Stimulated activated CD8-positive, alpha-beta memory T cell treated with anti-CD3 and anti-CD28 coated beads, Interleukin-2, amount 100 ng/mL, for 48 hours (primary cell): ENCODE results near the gene ADORA2B.

Source experiments
- DNase-seq, 2 donors: peaks; one replicate each; pipeline ENCODE4 v3.0.0-alpha.2; 2020; ENCODE audit warnings: low read depth in 2 of 2

Gene ADORA2B

DNA sequence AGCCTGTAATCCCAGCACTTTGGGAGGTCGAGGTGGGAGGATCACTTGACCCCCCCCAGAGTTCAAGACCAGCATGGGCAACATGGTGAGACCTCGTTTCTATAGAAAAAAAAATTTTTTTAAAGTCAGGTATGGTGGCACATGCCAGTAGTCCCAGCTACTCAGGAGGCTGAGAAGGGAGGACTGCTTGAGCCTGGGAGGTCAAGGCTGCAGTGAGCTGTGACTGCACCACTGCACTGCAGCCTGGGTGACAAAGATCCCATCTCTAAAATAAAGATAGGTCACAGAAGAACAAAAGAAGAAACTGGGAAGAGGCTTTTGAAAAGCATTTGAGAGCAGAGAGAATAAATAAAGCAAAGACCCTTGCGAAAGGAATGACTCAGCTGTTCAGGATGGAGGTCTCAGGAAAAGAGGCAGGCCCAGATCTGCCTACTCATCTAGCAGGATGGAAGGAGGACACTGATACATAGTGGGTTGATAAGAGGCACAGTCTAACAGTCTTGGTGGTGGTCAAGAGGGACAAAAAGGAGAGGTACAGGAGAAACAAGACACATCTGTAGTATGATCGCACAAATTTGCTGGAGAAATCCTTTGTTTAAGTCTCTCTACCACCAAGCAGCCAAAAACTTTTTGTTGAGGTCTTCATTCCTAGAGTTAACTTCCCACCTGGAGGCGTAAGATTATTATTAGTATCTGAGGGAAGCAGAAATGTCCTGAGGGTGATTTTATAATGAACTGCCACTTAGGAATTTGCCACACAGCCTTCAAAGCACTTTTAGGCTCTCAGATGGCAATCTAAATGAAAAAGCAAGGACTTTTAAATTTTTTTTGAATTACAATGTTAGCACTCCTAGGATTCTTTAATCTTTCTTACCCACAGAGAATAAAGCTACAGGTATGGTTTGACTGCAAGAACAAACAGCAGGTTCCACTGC, 37.0 kb downstream of the ADORA2B start:
- DNase-seq: no peak

DNA sequence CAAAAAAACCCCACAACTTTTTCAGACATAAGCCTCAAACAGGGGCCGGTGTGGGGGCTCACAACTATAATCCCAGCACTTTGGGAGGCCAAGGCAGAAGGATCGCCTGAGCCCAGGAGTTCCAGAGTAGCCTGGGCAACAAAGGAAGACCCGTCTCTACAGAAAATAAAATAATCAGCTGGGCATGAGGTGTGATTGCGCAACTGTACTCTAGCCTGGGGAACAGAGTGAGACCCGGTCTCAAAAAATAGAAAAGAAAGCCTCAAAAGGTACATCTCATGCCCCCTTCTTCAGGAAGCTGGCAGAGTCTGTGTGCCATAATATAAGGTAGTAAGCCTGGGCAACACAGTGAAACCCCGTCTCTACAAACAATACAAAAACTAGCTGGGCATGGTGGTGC, 51.4 kb downstream of the ADORA2B start:
- no peak for DNase-seq

DNA sequence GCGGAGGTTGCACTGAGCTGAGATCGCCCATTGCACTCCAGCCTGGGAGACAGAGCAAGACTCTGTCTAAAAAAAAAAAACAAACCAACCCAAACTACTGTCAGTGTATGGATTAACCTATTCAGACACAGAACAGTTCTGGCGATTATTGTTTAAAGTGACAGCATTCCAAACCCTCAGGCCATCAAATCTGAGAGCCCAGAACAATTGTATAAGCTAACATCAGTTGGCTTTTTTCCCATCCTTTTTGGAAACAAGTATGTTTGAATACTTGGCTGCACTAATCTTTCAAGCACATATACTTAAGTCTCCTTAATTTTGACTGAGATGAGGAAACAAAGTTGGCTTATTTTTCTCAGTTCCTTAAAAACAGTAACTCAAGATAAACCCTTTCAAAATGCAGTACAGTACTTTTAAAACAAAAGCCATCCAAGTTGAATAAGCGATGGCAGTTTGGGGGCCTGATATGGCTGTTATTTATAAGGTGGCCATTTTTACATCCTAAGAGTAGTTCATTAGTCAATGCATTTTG, 53.2 kb downstream of the ADORA2B start:
- DNase-seq: no peak

DNA sequence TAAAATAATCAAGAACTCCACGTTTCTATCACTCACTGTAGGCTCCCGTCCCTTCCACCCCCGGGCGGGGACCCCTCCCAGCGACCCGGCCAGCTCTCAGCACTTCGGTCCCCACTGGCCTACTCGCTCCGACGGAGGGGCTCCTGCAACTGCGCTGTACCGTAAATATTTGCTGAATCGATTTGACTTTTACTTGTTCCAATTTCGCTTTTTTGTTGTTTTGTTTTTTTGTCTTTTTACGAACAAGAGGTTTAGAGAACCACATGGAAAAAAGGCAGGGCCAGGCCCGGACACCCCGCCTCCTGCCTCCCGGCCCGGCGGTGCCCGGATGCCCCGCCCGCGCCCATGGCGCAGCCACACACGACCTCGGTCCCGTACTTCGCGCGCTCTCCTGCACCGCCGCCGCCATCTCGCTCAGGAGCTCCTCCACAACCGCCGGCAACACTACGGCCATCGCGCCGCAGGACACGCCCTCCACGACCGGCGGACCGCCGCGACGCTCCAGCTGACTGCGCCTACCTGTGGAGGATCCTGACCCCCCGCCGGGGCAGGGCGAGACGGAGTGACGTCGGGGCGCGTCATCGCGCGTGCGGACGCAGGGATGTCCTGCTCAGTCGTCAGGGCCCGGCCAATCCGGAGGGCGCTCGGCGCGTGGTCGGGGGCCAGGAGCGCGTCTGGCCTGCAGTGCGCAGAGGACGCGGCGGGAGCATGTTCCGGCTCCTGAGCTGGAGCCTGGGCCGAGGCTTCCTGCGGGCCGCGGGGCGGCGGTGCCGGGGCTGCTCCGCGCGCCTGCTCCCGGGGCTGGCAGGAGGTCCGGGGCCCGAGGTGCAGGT, 54.4 kb downstream of the ADORA2B start, which contains the start of the genes TTC19 and ZSWIM7:
TTC19 (plus strand) TSS at position 684 of the 833 bp plus-strand sequence; CDS start at position 709, 25 bp downstream.
ZSWIM7 (minus strand) TSS at position 564 of the 833 bp plus-strand sequence; CDS start at position 454, 110 bp downstream.
- peak; percentile 94 to 96 for DNase-seq

DNA sequence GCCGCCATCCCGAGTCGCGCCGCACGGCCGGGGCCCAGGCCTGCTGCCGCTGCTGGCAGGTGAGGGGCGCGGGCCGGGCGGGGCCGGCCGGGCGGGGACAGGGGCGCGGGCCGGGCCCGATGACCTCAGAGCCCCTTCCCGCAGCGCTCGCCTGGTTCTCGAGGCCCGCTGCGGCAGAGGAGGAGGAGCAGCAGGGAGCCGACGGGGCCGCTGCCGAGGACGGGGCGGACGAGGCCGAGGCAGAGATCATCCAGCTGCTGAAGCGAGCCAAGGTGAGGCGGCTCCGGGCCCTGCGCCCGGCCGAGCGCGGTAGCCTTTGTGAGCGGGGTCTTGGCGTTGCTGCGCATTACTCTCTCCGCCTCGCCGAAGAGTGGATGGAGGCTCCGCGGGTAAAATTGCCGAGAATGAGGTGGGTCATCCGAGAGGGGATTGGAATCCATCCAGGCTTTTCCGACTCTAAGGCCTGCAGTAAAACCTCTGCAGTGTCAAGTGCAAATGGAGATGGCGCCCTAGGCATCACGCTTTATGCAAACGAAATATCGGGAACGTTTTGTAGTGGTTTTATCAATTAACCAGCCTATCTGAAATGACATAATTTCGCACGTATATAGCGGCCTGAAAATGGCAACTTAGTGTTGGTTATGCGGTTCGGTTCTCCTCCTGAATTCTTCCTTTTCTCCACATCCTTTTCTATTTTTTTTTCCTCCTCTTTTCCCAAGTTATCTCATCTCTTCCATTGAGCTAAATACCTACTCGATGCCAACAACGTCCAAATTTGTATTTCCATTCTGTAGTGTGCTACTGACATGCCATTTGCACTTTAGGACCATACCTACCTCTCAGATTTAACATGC, 55.3 kb downstream of the ADORA2B start:
- DNase-seq: peak in 1 of 2 donors; percentile 18

DNA sequence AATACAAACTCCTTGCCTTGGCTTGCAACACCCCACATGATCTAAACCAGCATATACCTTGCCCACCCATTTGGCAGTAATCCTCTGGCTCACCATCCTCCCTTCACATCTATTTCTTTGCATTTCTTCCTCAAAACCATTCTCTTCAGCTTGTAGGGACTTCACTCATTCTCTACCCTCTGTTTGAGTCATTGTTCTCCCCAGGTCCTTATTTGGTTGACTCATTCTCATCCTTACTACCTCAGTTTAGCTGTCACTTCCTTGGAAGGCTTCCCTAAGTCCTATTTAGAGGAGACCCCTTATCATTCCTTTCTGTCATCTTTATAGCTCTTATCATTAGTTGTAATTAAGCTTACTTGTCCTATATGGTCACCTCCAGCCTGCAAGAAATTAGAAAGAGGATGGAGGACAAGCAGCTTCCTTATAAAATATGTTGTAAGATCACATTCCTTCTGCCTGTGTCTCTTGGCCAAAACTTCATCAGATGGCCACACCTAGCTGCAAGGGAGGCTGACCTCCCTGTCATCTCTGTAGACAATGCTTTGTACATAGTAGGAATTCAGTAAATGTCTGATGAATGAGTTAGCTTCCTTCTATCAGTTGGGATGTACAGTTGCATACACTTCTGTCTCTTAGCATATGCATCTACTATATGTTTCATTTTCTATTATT, 56.4 kb downstream of the ADORA2B start:
- no peak for DNase-seq

DNA sequence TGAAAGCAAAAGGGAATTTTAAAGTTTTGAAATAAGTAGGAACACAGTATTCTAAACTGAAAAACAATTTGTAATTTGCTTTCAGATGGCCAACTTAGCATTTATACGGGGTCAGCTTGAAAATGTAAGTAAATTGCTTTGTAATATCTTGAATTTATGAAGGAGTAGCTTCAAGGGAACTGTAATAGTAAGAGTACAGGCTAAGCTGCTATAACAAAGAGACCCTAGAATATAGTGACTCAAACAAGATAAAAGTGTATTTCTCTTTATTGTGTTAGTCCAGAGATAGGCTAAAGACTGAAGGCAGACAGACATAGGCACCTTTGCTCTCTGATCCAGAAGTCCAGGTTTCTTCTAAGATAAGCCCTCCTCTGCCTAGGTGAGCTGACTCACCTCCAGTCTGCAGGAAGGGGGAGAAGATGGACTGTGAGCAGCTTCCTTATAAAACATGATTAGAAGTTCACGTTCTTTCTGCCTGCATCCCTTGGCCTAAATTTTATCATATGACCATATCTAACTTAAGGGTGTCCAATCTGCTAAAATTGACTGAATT, 57.9 kb downstream of the ADORA2B start:
- no peak for DNase-seq

DNA sequence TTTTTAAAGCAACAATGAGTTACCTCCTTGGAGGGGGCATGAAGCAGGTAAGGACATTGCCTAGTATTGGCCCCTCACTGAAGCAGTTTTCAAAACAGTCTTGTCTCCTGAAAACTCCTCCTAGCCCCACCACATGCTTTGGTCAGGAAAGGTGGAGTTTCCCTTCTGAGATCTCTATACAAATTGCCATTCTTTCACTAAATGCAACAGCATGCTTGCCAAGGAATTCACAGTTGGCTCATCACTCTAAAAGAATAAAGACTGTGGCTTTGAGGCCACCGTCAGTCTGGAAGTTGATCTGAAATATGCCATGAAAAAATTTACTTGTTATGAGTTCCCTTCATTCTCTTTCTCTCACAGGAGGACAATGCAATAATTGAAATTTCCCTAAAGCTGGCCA, 58.9 kb downstream of the ADORA2B start:
- no peak for DNase-seq

DNA sequence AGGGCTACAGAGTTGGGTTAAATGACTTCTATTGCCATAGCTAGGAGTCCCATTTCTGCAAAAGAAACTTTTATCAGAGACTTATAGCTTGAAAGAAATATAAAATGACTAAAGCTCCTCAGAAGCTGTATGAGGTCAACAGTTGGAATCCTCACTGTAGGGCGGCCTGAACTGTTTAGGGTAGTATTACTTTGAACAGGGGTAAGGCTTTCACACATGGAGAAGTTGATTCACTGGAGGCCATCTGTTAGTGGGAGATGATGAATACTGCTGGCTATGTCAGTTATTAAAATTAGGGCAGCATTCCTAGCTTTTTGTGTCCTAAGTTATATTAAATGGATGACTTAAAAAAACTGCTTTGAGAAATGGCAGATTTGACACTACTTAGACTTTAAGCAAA, 60.7 kb downstream of the ADORA2B start:
- no peak for DNase-seq

DNA sequence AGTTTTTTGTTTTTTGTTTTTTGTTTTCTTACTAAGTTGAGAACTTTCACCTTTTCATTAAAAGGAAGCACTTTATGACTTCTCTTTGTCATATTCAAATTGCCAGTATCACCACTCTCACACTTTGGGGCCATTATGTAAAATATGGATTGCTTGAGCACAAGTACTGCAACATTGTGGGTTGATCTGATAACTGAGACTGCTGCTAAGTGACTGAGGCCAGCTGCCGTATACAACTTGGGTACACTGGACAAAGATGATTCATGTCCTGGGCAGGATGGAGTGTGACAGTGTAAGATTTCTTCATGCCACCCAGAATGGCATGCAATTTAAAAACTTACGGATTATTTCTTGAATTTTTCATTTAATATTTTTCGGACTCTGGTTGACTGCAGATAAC, 62.5 kb downstream of the ADORA2B start:
- no peak for DNase-seq

DNA sequence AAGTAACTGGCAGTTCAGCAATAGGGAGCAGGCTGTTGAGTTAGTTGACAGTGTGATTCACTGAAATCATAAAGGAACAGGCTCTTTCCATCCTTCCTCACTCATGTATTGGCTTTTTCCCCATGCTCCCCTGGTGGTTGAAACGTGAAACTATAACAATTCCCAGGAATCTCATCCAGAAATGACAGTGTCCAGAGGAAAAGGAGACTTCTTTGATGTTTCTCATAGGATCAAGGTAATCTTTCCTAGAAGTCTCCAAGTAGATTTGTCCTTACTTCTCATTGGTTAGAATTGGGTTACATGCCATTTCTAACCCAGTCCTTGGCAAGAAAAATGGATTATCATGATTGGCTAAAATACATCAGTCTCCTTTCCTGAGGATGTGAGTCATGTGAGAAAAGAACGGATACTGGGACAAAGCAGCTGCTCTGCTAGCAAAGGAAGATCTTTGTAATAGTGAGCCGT, 69.0 kb downstream of the ADORA2B start:
- DNase-seq: no peak

DNA sequence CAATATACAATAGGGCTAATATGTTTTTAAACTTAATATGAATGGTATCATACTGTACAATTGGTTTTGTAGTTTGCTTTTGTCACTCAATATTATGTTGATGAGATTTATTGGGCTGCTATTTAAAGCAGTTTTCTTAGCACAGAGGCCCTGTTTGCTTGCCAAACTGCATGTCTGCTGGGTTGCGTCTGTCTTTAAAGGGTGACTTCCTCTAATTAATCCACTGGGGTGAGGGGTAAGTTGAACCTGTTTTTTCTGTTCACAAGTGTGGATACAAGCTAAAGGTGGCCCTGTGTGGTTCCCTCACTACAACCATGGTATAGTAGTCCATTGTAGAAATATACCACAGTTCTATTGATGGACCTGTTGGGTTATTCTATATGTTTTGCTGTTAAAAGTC, 74.4 kb downstream of the ADORA2B start:
- DNase-seq: no peak

DNA sequence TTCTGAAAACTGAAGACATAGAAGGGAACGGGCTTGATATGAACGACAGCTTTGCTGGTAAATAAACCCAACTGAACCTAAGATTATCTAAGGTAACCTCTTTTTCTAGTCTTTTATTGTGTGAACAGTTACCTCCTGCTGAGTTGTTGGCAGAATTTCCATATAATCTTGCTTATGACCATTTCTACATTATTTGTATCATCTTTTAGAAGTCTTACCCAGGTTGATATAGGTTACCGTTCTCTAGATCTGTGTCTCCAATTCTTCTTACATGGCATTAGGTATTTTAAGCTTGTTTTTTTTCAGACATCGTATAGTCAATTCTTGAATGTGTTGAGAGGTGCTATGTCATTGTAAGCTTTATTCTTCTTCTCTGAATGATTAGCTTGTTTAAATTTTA, 79.0 kb downstream of the ADORA2B start:
- DNase-seq: no peak

DNA sequence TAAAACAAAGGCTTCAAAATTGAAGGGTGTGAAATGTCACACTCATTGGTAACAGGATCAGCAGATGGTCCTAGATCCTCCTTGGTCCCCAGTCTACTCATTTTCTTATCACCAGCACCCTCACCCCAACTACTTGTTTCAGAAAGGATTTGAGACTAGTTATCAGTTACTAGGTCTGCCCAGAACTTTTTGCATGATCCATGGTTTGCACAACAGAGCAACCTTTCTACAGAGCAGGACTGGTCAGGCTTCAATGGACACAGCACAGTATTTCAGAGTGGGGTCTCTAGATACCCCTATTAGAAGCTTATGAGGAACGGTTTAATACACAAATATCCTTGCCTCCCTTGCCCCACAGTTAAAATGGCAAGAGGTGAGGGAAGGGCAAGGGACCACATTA, 80.3 kb downstream of the ADORA2B start:
- DNase-seq: no peak
